GM21390 (cell line): Measurements from ENCODE around the gene TAF6.

Source experiments
- ATAC-seq: cut with Tn5 transposase; IDR thresholded peaks from one replicate; pipeline ENCODE4 v1.9.1; 2021; ENCODE audit not compliant: unreplicated experiment

Gene TAF6

GRCh38 chr7:100124301-100125230 is 5.4 kb upstream of the TAF6 start:
- no peak for ATAC-seq

GRCh38 chr7:100122568-100122967 is 3.4 kb upstream of the TAF6 start:
- ATAC-seq: no peak

GRCh38 chr7:100122067-100122466 is 2.9 kb upstream of the TAF6 start:
- ATAC-seq: no peak

GRCh38 chr7:100120733-100121036 is 1.5 kb upstream of the TAF6 start:
- ATAC-seq: no peak

- peak; percentile 36 for ATAC-seq
These were observed 993 bp upstream of the TAF6 start for GRCh38 chr7:100119970-100120732.

- no peak for ATAC-seq
These were observed 628 bp downstream of the TAF6 start for GRCh38 chr7:100118388-100119071.

GRCh38 chr7:100115026-100115425 is 4.1 kb downstream of the TAF6 start:
- ATAC-seq: no peak

- no peak for ATAC-seq
These were observed 7.2 kb downstream of the TAF6 start for GRCh38 chr7:100111914-100112313.

GRCh38 chr7:100111156-100111555 is 8.0 kb downstream of the TAF6 start:
- no peak for ATAC-seq

- no peak for ATAC-seq
These were observed 9.5 kb downstream of the TAF6 start for GRCh38 chr7:100109521-100110163.

- no peak for ATAC-seq
These were observed 11.3 kb downstream of the TAF6 start for GRCh38 chr7:100107890-100108289.

- no peak for ATAC-seq
These were observed 11.9 kb downstream of the TAF6 start for GRCh38 chr7:100107125-100107737.

GRCh38 chr7:100106633-100107032 is 12.5 kb downstream of the TAF6 start:
- ATAC-seq: no peak

- ATAC-seq: no peak
These were observed 13.6 kb downstream of the TAF6 start for GRCh38 chr7:100105534-100105933.

- ATAC-seq: no peak
These were observed 16.0 kb downstream of the TAF6 start for GRCh38 chr7:100102950-100103840.

- peak; percentile 75 for ATAC-seq
These were observed 17.9 kb downstream of the TAF6 start, which contains the start of the genes AP4M1 and MCM7 for GRCh38 chr7:100101016-100101862. Gene AP4M1, plus strand, starts transcription at chr7:100101643. Its CDS starts 72 bp downstream, at chr7:100101715. Gene MCM7, minus strand, starts transcription at chr7:100101397. Its CDS starts 103 bp downstream, at chr7:100101294.

GRCh38 chr7:100100420-100101015 is 18.6 kb downstream of the TAF6 start:
- ATAC-seq: peak; percentile 63

GRCh38 chr7:100099452-100099851 is 19.7 kb downstream of the TAF6 start:
- no peak for ATAC-seq
